ENCODE data around the gene C1orf122. TPM values are rescaled to one million over a fixed set of nuclear protein-coding genes. Genes with fewer than 3 reads are reported as not detected.
"Not testable (repeated sequence)": the region's sequence is repeated elsewhere in the genome, so short reads cannot be mapped to it uniquely, and the experiment has no call there.

C1orf122 gene
- total RNA-seq = 52.2 TPM
- long read RNA-seq, transcript C1orf122-204 (3 exons, 1,234 nt) = minor isoform, 9 of 73 reads
- long read RNA-seq, transcript C1orf122-202 (2 exons, 2,229 nt) = minor isoform, 17 of 73 reads
- long read RNA-seq, transcript C1orf122-201 (3 exons, 973 nt) = major isoform, 45 of 73 reads
- long read RNA-seq, partial matches to known transcripts = 0 of 73 reads
- long read RNA-seq, other reads (novel, unspliced or antisense) = 2 of 73 reads

DNA sequence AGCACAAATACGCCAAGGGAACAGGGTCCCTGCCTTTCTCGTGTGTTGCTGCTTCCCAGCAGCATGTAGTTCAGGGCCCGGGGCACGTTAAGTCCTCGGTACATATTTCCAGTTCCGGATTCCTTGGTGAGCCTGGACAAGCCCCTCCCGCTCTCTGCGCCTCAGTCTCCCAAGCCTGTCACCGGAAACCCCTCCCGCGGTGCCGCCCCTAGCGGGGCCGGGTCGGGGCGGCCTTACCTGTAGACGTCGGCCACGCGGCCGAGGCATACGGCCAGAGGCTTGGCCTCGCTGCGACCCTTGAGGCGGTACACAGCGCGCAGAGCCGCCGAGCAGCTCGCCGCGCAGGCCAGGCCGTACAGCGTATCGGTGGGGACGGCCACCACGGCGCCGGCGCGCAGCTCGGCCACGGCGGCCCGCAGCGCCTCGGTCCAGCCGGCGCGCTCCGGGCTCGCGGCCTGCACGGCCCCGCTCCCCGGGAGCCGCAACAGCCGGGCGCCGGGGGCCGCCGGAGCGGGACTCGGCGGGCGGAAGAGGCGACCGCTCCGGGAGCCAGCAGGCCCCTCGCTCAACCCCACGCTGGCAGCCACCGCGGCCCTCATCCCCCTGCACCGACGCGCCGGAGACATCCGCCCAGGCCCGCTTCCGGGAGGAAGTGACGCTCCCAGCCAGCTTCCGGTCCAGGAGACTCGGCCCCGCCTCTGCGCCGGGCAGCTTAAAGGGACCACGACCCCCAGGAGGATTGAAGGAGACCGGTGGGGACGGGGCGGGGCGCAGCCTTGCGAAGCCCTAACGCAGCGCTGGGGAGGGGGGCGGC is at the start of gene C1orf122, which contains the start of gene YRDC:
Gene C1orf122 (plus strand): TSS at position 236 of the 814 bp plus-strand sequence. CDS start 615 bp downstream, outside the sequence.
Gene YRDC (minus strand): TSS at position 654 of the 814 bp plus-strand sequence. CDS start 28 bp downstream, at position 626.
- intact Hi-C loops (cut with DNase I) = loop anchor here (2.0 kb wide), 1 partner anchor 51 kb away; the partner anchor contains the start of gene MTF1
- ATAC-seq (ENCODE audit: poor library complexity) (peak; percentile 97), DNase-seq (peak; percentile 97)

DNA sequence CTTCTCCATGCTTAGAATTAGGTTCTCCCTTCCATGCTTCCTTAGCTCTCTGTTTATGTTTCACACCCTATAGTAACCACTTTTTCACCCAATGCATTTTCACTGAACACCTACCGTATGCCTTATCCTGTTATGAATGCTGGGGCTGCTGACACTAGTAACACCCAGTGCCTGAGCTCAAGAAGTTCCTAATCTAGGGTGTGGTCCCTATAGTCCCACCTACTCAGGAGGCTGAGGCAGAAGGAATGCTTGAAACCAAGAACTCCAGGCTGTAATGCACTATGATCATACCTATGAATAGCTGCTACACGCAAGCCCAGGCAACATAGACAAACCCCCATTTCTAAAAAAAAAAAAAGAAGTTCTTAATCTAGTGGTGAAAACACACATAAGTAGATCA is 48.1 kb upstream of the C1orf122 start:
- intact Hi-C loops (cut with DNase I) = no loop called here
- DNase-seq (no peak), ATAC-seq (ENCODE audit: poor library complexity) (no peak)

DNA sequence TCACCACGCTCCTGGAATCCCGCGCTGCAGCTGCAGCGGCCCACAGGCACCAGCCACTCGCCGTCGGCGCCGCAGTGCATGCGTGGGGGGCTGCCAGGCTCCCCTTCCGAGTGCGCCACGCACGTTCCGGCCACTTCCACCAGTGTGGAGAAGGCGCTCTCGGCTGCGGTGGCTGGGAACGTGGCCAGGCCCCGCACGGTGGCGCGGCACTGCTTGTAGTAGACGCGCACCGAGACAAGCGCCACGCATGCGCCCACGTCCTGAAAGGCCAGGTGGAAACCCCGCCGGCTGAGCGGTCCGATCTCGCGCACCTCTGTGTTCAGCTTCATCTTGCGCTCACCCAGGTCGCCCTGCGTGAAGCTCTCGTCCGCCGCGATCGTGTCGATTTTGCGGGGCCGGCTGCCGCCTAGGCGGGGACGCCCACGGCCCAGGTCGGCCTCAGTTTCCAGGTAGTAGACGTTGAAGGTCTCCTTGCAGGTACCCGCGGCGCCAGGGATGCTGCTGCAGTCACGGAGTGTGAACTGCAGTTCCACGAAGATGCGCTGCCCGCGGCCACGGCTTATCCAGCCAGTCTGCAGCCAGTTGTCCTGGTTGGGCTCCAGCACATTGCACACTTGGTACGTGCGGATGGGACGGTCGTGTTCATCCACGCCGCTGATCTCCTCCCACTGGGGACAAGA is 46.0 kb upstream of the C1orf122 start:
- DNase-seq (no peak), ATAC-seq (ENCODE audit: poor library complexity) (no peak)
- intact Hi-C loops (cut with DNase I) = no loop called here

DNA sequence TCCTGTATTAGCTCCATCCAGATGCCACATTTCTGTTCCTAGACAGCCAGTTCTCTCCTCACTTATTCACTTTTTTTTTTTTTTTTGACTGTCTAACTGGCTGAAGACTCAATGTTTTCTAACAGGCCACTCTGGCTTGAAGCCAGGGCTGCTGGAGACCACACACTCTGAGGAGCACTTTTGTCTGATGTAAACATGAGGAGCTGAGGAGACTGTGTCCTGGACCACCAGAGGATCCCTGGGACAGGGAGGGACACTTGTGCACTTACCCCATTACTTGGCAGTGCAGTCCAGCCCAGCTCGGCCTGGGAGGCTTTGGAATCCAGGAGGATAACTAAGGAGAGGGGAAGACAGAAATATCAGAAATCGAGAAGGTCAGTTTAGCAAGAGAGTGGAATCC is 45.1 kb upstream of the C1orf122 start:
- ATAC-seq (ENCODE audit: poor library complexity) (no peak), DNase-seq (no peak)
- intact Hi-C loops (cut with DNase I) = no loop called here

DNA sequence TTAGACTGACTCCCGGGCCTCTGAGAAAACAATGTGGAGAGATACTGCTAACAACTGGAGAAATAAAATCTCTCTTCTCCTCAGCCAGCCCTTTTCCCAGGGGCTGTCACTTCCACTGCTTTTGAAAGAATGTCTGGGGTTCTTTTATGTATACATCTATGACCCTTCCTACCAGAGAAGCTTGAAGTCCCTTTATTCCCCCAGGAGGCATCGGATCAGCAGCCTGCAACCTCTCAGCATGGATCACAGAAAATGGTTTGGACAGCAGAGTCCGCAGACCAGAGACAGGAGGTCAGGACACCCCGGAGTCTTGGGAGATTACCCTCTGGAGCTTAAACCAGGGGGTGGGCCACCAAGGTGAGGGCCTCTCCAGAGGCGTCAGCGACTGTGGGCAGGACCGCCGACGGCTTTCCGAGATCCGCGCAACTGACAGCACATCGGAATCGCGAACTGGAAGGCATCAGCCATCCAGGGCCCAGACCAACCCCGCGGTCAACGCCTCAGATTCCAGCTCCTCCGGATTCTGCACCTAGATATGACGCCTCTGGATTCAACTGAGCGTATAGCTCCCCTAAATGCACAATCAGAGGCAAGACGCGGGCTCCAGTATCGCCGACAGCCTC is 43.7 kb upstream of the C1orf122 start:
- intact Hi-C loops (cut with DNase I) = no loop called here
- DNase-seq (no peak), ATAC-seq (ENCODE audit: poor library complexity) (no peak)

DNA sequence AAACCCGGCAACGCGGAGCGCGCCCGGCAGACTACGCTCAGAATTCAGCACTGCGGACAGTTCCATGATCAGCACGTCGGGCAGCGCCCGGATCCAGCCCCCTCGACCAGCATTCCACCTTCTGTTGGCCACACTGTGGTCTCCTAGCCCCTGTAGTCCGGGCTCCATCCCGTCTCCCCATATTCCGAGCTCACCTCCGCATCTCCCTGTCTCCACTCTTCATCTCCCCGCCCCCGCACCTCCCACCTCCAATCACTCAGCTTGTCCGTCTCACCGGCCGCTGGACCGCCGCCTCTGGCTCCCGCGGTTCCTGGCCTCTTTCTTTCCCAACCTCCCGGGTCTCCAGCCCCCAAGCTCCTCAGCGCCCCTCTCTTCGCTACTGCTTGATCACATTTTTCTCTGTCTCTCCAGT is 43.2 kb upstream of the C1orf122 start:
- peak; percentile 53 for ATAC-seq (ENCODE audit: poor library complexity)
- DNase-seq = peak; percentile 41
- intact Hi-C loops (cut with DNase I) = no loop called here

DNA sequence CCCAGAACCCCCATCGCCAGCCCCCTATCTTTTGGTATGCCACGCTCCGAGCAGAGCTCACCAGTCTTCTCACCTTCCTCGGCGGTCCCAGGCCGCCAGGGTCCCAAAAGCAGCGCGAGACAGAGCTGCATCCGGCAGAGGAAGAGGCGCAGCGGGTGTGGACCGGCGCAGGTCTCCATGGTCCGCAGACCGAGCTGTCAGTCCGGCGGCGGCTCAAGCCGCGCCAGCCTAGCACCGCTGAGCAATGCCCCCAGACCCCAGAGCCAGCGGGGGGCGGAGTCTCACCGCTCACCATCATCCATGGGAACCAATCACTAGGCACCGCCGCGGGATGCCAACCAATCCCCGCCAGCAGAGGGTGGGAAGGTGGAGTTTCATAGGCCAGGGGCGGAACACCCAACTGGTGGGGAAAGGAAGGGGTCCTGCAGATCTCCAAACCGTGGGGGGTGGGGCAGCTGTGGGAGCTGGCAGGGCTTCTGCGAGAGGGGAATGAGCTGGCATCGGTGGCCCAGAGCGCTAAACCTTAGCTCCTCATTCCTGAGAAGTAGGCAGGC is 42.6 kb upstream of the C1orf122 start, which contains the start of gene EPHA10:
Gene EPHA10 (minus strand): TSS at position 233 of the 554 bp plus-strand sequence. CDS start 54 bp downstream, at position 179.
- intact Hi-C loops (cut with DNase I) = no loop called here
- DNase-seq (no peak), ATAC-seq (ENCODE audit: poor library complexity) (no peak)

DNA sequence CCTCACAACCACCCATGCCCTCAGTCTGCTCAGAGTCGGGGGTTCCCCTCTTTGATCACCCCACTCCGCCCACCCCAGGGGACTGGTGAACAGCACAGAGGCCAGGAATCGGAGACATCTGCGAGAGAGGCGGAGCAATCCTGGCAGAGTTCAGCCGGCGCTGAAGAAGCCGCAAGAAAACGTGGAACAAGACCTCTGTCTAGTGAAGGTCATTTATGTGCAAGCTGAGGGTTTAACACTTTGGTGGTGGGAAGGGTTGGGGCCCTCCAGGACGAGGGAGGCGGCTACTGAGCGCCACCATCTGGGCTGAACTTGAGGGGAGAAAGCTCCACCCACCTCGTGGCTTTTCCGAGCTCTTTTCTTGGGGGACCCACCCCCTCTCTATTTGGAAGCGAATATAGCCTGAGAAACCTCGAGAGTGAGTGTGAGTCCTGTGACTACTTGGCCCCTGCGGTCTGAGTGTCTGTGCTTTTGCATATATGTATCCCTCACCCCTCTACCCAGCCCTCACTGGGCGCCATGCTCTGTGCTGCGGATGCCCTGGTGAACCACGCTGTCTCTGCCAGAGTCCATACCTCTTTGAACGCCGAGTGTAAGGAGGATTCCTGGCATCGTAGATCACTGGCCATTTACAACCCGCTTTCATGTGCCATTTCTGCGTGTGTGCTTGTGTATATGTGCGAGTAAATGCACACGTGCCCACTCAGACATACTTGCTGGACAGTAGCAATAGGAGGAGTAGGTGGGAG is 41.5 kb upstream of the C1orf122 start:
- intact Hi-C loops (cut with DNase I) = no loop called here
- DNase-seq (no peak), ATAC-seq (ENCODE audit: poor library complexity) (no peak)

DNA sequence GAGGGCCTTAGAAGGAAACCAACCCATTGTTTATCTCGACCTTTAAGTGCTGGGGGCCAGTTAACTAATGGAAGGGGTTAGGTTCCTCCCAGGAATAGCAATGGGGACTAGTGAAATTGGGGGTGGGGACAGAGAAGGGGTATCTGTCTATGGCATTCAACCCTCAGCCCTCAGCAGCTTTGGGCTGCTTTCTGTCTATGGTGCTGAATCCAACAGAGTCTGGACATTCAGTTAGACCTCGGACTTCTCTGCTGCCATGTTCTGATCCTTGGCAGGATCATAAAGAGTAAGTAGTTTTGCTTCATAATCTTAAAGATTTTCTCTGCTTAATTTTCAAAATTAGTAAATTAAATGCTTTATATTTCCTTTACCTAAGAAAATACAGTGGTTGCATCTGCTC is 40.1 kb upstream of the C1orf122 start:
- intact Hi-C loops (cut with DNase I) = no loop called here

DNA sequence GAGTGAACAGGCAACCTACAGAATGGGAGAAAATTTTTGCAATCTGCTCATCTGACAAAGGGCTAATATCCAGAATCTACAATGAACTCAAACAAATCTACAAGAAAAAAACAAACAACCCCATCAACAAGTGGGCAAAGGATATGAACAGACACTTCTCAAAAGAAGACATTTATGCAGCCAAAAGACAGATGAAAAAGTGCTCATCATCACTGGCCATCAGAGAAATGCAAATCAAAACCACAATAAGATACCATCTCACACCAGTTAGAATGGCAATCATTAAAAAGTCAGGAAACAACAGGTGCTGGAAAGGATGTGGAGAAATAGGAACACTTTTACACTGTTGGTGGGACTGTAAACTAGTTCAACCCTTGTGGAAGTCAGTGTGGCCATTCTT is 36.1 kb upstream of the C1orf122 start:
- DNase-seq; intact Hi-C loops (cut with DNase I); ATAC-seq (ENCODE audit: poor library complexity): not testable (repeated sequence)

More for the DNA sequence above, 40.1 kb upstream of the C1orf122 start:
- no peak for ATAC-seq (ENCODE audit: poor library complexity)
- DNase-seq = no peak

DNA sequence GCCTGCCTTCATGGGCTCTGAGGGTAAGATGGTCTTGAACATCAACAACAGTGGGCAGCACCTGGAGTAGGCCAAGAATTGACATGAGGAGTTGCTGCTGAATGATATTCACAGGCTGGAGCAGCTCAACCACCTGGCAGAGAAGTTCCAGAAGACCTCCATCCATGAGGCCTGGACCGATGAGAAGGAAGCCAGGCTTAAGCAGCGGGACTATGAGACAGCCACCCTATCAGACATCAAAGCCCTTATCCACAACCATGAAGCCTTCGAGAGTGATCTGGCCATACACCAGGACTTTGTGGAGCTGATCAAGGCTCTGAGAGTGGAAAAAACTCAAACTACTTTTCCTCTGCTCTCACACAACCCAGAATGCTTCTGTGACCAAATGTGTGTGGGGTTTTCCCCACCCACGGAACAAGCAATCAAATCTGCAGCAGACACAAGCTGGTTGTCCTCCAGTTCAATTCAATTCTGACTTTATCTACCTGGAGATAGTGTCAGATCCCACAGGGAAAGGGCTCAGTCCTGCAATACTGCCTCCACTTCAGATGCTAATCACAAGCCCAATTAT is 30.6 kb upstream of the C1orf122 start:
- intact Hi-C loops (cut with DNase I) = no loop called here
- DNase-seq = no peak
- no peak for ATAC-seq (ENCODE audit: poor library complexity)

DNA sequence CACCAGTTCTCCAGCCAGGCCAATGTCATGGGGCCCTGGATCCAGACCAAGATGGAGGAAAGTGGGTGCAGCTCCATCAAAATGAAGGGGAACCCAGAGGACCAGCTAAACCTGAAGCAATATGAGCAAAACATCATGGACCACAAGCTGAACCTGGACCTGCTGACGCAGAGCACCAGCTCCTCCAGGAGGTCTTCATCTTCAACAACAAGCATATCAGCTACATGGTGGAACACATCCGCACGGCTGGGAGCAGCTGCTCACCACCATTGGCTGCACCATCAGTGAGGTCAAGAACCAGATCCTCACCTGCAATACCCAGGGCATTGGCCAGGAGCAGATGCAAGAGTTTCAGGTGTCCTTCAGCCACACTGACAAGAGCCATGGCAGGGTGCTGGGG is 28.9 kb upstream of the C1orf122 start:
- ATAC-seq (ENCODE audit: poor library complexity) = no peak
- intact Hi-C loops (cut with DNase I) = no loop called here
- no peak for DNase-seq

DNA sequence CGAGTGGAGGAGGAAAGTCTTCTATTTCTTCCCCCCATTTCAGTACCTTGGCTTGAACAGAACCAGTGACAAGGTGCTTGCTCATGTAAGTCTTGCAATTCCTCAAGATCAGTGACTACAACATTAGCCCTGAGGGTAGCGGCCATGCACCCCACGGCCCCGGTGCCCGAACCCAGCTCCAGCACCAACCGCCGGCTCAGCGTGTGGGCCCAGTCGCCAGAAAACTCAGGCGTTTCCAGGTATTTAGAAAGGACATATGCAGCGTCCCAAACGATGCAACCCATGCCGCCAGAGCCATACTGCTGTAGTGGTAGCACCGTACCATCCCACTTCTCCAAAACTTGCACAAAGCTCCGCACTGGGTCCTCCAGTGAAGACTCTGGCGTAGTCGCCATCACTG is 25.1 kb upstream of the C1orf122 start:
- no peak for ATAC-seq (ENCODE audit: poor library complexity)
- intact Hi-C loops (cut with DNase I) = no loop called here

DNA sequence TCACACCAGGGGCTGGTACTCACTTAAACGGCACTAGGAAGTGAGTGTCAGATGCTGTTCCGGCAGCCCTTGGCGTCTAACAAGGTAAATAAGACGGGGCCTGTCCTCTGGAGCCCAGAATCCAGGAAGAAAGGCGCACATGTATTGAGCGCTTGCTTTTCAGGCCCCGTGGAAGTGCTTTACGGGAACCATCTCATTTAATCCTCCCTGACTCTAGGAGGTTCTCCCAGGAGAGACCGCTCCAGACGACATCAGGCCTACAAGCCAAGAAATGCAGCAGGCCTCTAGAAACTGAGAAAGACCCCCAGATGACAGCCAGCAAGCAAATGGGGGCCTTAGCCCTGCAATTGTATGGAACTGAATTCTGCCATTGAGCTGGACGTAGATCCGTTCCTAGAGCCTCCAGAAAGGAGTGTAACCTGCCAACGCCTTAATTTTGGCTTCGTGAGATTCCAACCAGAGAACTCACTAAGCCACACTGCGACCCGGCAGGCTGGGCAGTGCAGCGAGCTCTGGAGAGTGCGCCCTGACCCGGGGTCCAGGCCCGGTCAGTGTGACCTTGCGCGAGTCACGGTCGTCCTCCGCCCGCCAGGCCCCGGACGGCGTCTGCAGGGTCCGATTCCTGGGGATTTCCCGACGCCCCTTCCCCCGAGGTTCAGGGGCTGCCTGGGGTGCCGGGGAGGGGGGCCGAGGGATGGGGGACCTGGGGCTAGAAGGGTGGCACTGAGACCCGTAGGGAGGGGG is 14.5 kb upstream of the C1orf122 start:
- no peak for ATAC-seq (ENCODE audit: poor library complexity)
- intact Hi-C loops (cut with DNase I) = no loop called here
- no peak for DNase-seq

More for the DNA sequence above, 25.1 kb upstream of the C1orf122 start:
- no peak for DNase-seq

DNA sequence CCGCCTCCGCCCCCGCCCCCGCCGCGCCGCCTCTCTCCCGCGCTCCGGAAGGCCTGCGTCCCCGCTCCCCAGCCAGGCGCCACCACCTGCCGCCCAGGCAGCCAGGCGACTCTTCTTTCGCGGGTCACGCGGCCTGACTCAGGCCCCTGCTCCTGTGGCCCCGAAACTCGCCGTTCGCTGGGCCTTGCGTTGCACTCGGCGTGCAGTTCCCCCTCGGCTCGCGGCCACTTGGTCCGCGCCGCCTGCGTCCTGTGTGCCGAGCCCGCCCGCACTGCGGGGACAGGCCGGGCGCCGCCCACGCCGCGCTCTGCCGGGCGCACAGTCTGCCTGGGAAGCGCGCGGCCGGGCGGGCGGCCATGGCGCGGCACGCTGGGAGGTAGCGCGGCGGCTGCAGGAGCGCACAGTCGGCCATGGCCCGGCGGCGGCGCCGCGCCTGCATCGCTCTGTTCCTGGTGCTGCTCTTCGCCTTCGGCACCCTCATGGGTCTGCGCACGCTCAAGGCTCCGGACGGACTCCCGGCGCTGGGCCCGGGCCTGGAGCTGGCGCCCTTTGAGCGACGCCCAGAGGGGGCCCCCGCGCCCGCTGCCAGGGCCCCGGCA is 13.7 kb upstream of the C1orf122 start, which contains the start of gene MANEAL:
Gene MANEAL (plus strand): TSS at position 75 of the 599 bp plus-strand sequence. CDS start 336 bp downstream, at position 411.
- peak; percentile 84 for ATAC-seq (ENCODE audit: poor library complexity)
- peak; percentile 66 for DNase-seq
- intact Hi-C loops (cut with DNase I) = no loop called here

All from Right ventricle myocardium superior (tissue), 1 donor.